ENCODE measurements around the gene KLF16. TPM values are rescaled to one million over a fixed set of nuclear protein-coding genes. Genes with fewer than 3 reads are reported as not detected.

KLF16 gene
- total RNA-seq, 5 donors from 2014 or later (not counting 1 experiment from before 2014, with no cell fraction given): 29.8 to 61.4 (median 32.7) TPM

DNA sequence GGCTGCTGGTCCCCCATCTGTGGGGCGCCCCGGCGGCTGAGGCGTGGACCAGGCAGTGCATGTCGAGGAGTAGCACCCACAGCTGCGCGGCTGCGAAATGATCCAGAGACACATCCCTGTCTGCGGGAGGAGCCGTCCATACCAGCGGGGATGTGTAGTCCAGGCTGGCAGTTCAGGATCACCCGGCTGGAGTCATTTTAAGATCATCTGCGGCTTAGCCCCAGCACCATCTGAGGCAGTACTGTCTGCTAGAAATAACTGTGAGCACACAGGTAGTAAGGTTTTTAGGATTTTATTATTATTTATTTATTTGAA is 44.9 kb upstream of the KLF16 start:
- Histone ChIP-seq H3K4me1 (ENCODE audit: control insufficient read depth in 1 of 2, extremely low read depth in 1 of 2, insufficient read depth in 2 of 2, low read length in 2 of 2) (peaks cover 11 to 60% of the 10 kb centered on the region in 2 experiments), H3K36me3 (ENCODE audit: control insufficient read depth in 2 of 2, extremely low read depth in 1 of 2, insufficient read depth in 1 of 2, low read length in 1 of 2) (peaks cover 5 to 11% of the 10 kb centered on the region in 2 donors), H3K27ac (ENCODE audit: low read length) (no peak overlapping the region), H3K27me3 (replicated peaks in 1 of 2; ENCODE audit: control insufficient read depth in 2 of 2, extremely low read depth in 1 of 2, insufficient read depth in 2 of 2, low read length in 1 of 2) (no peaks in the 10 kb centered on the region), H3K4me3 (ENCODE audit: control insufficient read depth in 1 of 2, extremely low read depth in 1 of 2, low read length in 1 of 2) (no peak overlapping the region), H3K9me3 (no peaks in the 10 kb centered on the region)
- no peaks in the 10 kb centered on the region for H3K9me3 Mint-ChIP-seq
- peaks cover 41 to 55% (median 42%) of the 10 kb centered on the region in 3 donors for H3K4me1 Mint-ChIP-seq
- no peak overlapping the region for H3K4me3 Mint-ChIP-seq
- no peak overlapping the region for H3K27ac Mint-ChIP-seq
- H3K27me3 Mint-ChIP-seq: no peaks in the 10 kb centered on the region
- DNase-seq (no peak), ATAC-seq (replicated peaks in 1 of 4) (no peak)
- H3K36me3 Mint-ChIP-seq: no peaks in the 10 kb centered on the region
- ChIA-PET POLR2A (no interaction called here), CTCF (no interaction called here)
- WGBS (ENCODE audit: insufficient coverage): 97% methylated on average over 9 of the region's 13 CpGs

DNA sequence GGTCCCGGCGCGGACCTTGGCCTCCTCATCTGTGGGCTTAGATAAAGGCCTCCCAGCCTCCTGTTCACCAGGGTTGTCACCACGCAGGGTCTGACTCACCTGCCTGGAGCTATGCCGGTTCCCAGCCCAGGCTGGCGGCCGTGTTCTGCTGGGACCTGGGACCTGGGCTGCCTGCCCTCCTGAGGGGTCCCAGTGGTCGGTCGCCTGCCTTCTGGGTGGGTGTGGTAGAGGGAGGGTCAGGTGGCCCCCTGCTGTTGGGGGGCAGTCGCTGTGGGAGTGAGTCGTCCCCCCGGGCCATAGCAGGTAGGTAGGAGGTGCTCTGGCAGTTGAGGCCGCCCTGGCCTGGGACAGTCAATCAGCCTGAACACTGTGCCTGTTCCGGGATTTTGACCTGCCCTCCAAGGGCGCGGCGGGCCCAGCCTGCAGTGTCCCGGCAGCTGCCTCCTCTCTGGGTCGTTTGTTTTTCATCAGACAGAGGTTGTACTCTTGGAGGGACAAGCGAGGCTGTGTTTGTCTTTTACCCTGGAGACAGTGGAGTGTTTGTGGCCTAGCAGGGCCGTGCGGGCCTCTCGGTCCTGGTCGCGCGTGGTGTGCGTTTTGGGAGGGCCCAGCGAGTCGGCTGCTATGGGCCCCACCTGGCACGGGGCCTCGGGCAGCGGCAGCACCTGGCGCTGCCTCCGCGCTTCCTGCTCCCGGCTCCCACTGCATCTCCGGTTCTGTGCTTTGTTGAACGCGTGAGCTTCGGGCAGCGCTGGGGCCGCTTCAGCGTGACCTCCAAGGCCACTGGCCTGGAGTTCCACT is 44.4 kb upstream of the KLF16 start:
- no peaks in the 10 kb centered on the region for H3K9me3 ChIP-seq
- H3K36me3 Mint-ChIP-seq: no peaks in the 10 kb centered on the region
- ATAC-seq (replicated peaks in 1 of 4): no peak
- ChIA-PET POLR2A (no interaction called here), CTCF (no interaction called here)
- no peak overlapping the region for H3K4me3 ChIP-seq (ENCODE audit: control insufficient read depth in 1 of 2, extremely low read depth in 1 of 2, low read length in 1 of 2)
- no peaks in the 10 kb centered on the region for H3K9me3 Mint-ChIP-seq
- H3K36me3 ChIP-seq (ENCODE audit: control insufficient read depth in 2 of 2, extremely low read depth in 1 of 2, insufficient read depth in 1 of 2, low read length in 1 of 2): peaks cover 0 to 6% of the 10 kb centered on the region in 2 donors
- 93% methylated on average over 34 of the region's 43 CpGs for WGBS (ENCODE audit: insufficient coverage)
- no peak for DNase-seq
- no peak overlapping the region for H3K4me3 Mint-ChIP-seq
- H3K4me1 ChIP-seq (ENCODE audit: control insufficient read depth in 1 of 2, extremely low read depth in 1 of 2, insufficient read depth in 2 of 2, low read length in 2 of 2): peaks cover 11 to 59% of the 10 kb centered on the region in 2 experiments
- H3K27me3 Mint-ChIP-seq: no peaks in the 10 kb centered on the region
- no peak overlapping the region for H3K27ac ChIP-seq (ENCODE audit: low read length)
- no peaks in the 10 kb centered on the region for H3K27me3 ChIP-seq (replicated peaks in 1 of 2; ENCODE audit: control insufficient read depth in 2 of 2, extremely low read depth in 1 of 2, insufficient read depth in 2 of 2, low read length in 1 of 2)
- peaks cover 42 to 56% (median 46%) of the 10 kb centered on the region in 3 donors for H3K4me1 Mint-ChIP-seq
- no peak overlapping the region for H3K27ac Mint-ChIP-seq

DNA sequence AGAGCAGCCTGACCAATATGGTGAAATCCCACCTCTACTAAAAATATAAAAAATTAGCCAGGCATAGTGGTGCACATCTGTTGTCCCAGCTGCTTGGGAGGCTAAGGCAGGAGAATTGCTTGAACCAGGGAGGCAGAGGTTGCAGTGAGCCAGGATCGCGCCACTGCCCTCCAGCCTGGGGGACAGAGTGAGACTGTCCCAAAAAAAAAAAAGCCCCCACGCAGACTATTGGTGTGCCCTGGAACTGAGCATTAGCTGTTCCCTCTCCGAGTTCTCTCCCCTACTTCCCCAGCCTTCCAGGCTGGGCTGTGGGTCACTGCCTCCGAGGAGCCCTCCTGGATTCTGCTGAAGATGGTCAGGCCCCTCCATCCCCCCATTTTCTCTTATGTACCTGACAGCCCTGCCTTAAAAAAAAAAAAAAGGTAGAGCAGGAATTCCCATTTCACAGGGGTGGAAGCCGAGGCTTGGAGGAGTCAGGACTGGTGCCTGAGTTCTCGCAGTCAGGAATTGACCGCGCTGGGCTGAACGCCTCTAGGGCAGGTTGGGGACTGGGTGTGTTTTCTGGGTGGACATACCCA is 43.7 kb upstream of the KLF16 start:
- H3K36me3 Mint-ChIP-seq: no peaks in the 10 kb centered on the region
- ATAC-seq (replicated peaks in 1 of 4) (no peak), DNase-seq (no peak)
- peak overlapping the region in 2 of 3 donors; percentile 31 to 39 for H3K4me3 Mint-ChIP-seq
- Histone ChIP-seq H3K27me3 (replicated peaks in 1 of 2; ENCODE audit: control insufficient read depth in 2 of 2, extremely low read depth in 1 of 2, insufficient read depth in 2 of 2, low read length in 1 of 2) (no peaks in the 10 kb centered on the region), H3K36me3 (ENCODE audit: control insufficient read depth in 2 of 2, extremely low read depth in 1 of 2, insufficient read depth in 1 of 2, low read length in 1 of 2) (peaks cover 0 to 3% of the 10 kb centered on the region in 2 donors), H3K9me3 (no peaks in the 10 kb centered on the region), H3K4me3 (ENCODE audit: control insufficient read depth in 1 of 2, extremely low read depth in 1 of 2, low read length in 1 of 2) (no peak overlapping the region), H3K27ac (ENCODE audit: low read length) (no peak overlapping the region), H3K4me1 (ENCODE audit: control insufficient read depth in 1 of 2, extremely low read depth in 1 of 2, insufficient read depth in 2 of 2, low read length in 2 of 2) (peaks cover 11 to 59% of the 10 kb centered on the region in 2 experiments)
- H3K27ac Mint-ChIP-seq: peak overlapping the region in 1 of 2 donors; percentile 34
- ChIA-PET POLR2A (no interaction called here), CTCF (no interaction called here)
- H3K9me3 Mint-ChIP-seq: no peaks in the 10 kb centered on the region
- peaks cover 42 to 57% (median 46%) of the 10 kb centered on the region in 3 donors for H3K4me1 Mint-ChIP-seq
- WGBS (ENCODE audit: insufficient coverage): 100% methylated on average over 6 of the region's 10 CpGs
- H3K27me3 Mint-ChIP-seq: no peaks in the 10 kb centered on the region

DNA sequence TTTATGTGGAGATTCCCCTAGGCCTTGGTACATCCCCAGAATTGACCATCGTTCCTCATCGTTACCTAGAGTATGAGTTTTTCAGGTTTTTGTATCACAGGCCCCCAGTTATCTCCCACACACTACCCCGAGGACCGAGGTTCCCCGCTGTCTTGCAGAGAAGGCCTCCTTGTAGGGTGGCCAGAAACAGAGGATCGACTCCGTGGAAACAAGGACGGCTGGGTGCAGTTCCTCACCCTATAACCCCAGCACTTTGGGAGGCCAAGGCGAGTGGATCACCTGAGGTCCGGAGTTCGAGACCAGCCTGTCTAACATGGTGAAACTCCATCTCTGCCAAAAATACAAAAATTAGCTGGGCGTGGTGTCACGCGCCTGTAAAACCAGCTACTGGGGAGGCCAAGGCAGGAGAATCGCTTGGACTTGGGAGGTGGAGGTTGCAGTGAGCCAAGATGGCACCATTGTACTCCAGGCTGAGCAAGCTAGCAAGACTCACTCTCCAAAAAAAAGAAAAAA is 42.5 kb upstream of the KLF16 start:
- H3K9me3 Mint-ChIP-seq: no peaks in the 10 kb centered on the region
- H3K36me3 ChIP-seq (ENCODE audit: control insufficient read depth in 2 of 2, extremely low read depth in 1 of 2, insufficient read depth in 1 of 2, low read length in 1 of 2): no peaks in the 10 kb centered on the region
- peaks cover 11 to 55% of the 10 kb centered on the region in 2 experiments for H3K4me1 ChIP-seq (ENCODE audit: control insufficient read depth in 1 of 2, extremely low read depth in 1 of 2, insufficient read depth in 2 of 2, low read length in 2 of 2)
- DNase-seq: no peak
- no peaks in the 10 kb centered on the region for H3K36me3 Mint-ChIP-seq
- H3K27me3 Mint-ChIP-seq: no peaks in the 10 kb centered on the region
- ATAC-seq (replicated peaks in 1 of 4): no peak
- peak overlapping the region; percentile 85 to 92 (median 87) for H3K4me3 Mint-ChIP-seq
- peak overlapping the region; percentile 88 for H3K27ac Mint-ChIP-seq
- no peaks in the 10 kb centered on the region for H3K27me3 ChIP-seq (replicated peaks in 1 of 2; ENCODE audit: control insufficient read depth in 2 of 2, extremely low read depth in 1 of 2, insufficient read depth in 2 of 2, low read length in 1 of 2)
- H3K9me3 ChIP-seq: no peaks in the 10 kb centered on the region
- peaks cover 42 to 54% (median 46%) of the 10 kb centered on the region in 3 donors for H3K4me1 Mint-ChIP-seq
- CTCF ChIA-PET: interaction anchor here in 1 of 2 donors (0.5 kb wide), 1 partner anchor 9 kb away, joined by 4 read pairs; no protein-coding TSS in a partner anchor
- 47% methylated on average over 3 of the region's 15 CpGs for WGBS (ENCODE audit: insufficient coverage)
- peak overlapping the region; percentile 67 to 69 for H3K4me3 ChIP-seq (ENCODE audit: control insufficient read depth in 1 of 2, extremely low read depth in 1 of 2, low read length in 1 of 2)
- H3K27ac ChIP-seq (ENCODE audit: low read length): peak overlapping the region; percentile 77
- POLR2A ChIA-PET: no interaction called here

DNA sequence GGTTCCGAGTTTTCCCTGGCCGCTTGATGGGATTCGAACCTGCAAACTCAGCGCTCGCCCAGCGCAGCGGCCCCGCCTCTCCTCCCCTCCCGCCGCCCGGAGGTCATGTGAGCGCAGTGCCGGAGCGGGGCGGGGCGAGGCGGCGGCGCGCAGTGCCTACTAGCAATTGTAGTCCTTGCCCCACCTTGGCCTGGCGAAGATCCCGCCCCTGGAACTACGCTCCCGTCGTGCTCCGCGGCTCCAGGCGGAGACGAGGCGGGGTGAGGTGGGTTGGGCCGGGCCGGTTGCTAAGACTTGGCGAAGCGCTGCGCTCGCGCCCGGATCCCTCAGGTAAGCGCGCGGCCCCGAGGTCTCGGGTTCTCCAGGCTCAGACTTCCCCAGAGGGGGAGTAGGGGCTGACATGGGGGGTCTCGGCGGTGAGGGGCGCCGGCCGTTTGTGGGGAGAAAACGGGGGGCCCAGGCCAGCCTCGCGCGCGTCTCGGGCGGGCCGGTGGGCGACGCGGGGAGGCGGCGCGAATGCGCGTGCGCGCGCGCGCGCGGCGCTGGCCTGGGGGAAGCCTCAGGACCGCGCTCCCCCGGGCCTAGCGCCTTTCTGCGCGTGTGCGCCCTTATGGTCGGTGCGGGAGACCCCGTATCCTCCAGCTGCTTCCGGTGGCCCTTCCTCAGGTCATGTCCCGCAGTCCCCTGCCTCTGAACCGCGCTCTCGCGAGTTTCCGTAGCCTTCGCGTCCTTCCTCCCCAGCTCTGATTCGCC is 41.9 kb upstream of the KLF16 start, which contains the start of the genes ADAT3 and SCAMP4:
ADAT3 (plus strand) TSS at position 290 of the 753 bp plus-strand sequence. CDS start 6,649 bp downstream, outside the sequence.
SCAMP4 (plus strand) TSS at position 290 of the 753 bp plus-strand sequence. CDS start 9,621 bp downstream, outside the sequence.
- ChIA-PET POLR2A (no interaction called here), CTCF (no interaction called here)
- H3K36me3 Mint-ChIP-seq: no peaks in the 10 kb centered on the region
- H3K27me3 ChIP-seq (replicated peaks in 1 of 2; ENCODE audit: control insufficient read depth in 2 of 2, extremely low read depth in 1 of 2, insufficient read depth in 2 of 2, low read length in 1 of 2): no peaks in the 10 kb centered on the region
- peak; percentile 92 to 99 (median 98) for DNase-seq
- peak within 1 kb of the TSS; percentile 67 to 69 for H3K4me3 ChIP-seq (ENCODE audit: control insufficient read depth in 1 of 2, extremely low read depth in 1 of 2, low read length in 1 of 2)
- ATAC-seq (replicated peaks in 1 of 4): peak; percentile 95 to 99 (median 98)
- no peaks in the 10 kb centered on the region for H3K36me3 ChIP-seq (ENCODE audit: control insufficient read depth in 2 of 2, extremely low read depth in 1 of 2, insufficient read depth in 1 of 2, low read length in 1 of 2)
- peaks cover 11 to 55% of the 10 kb centered on the region in 2 experiments for H3K4me1 ChIP-seq (ENCODE audit: control insufficient read depth in 1 of 2, extremely low read depth in 1 of 2, insufficient read depth in 2 of 2, low read length in 2 of 2)
- no peaks in the 10 kb centered on the region for H3K27me3 Mint-ChIP-seq
- peak within 1 kb of the TSS; percentile 88 for H3K27ac Mint-ChIP-seq
- no peaks in the 10 kb centered on the region for H3K9me3 ChIP-seq
- H3K4me3 Mint-ChIP-seq: peak within 1 kb of the TSS; percentile 85 to 92 (median 87)
- peaks cover 38 to 50% (median 45%) of the 10 kb centered on the region in 3 donors for H3K4me1 Mint-ChIP-seq
- WGBS (ENCODE audit: insufficient coverage): under 1% methylated on average over 91 of the region's 92 CpGs
- H3K27ac ChIP-seq (ENCODE audit: low read length): peak within 1 kb of the TSS; percentile 77
- H3K9me3 Mint-ChIP-seq: no peaks in the 10 kb centered on the region

DNA sequence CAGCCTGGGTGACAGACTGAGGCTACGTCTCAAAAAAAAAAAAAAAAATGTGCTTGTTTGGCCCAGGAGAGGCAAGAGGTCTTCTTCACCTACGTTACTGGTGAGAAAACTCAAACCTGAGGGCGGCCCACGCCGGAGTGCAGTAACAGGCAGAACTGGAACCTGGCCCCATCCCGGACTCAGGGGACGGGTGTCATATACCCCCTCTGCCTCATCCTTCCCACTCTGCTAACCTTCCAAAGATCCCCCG is 41.4 kb upstream of the KLF16 start:
- Mint-ChIP-seq H3K4me1 (peaks cover 33 to 45% (median 40%) of the 10 kb centered on the region in 3 donors), H3K4me3 (peak overlapping the region; percentile 39 to 87 (median 78)), H3K27me3 (no peaks in the 10 kb centered on the region), H3K36me3 (no peaks in the 10 kb centered on the region), H3K27ac (peak overlapping the region in 1 of 2 donors; percentile 58), H3K9me3 (no peaks in the 10 kb centered on the region)
- peaks cover 11 to 50% of the 10 kb centered on the region in 2 experiments for H3K4me1 ChIP-seq (ENCODE audit: control insufficient read depth in 1 of 2, extremely low read depth in 1 of 2, insufficient read depth in 2 of 2, low read length in 2 of 2)
- H3K9me3 ChIP-seq: no peaks in the 10 kb centered on the region
- ATAC-seq (replicated peaks in 1 of 4) (no peak), DNase-seq (no peak)
- no peak overlapping the region for H3K4me3 ChIP-seq (ENCODE audit: control insufficient read depth in 1 of 2, extremely low read depth in 1 of 2, low read length in 1 of 2)
- POLR2A ChIA-PET: no interaction called here
- 37% methylated on average over 7 of the region's 8 CpGs for WGBS (ENCODE audit: insufficient coverage)
- no peaks in the 10 kb centered on the region for H3K36me3 ChIP-seq (ENCODE audit: control insufficient read depth in 2 of 2, extremely low read depth in 1 of 2, insufficient read depth in 1 of 2, low read length in 1 of 2)
- peak overlapping the region; percentile 43 for H3K27ac ChIP-seq (ENCODE audit: low read length)
- no peaks in the 10 kb centered on the region for H3K27me3 ChIP-seq (replicated peaks in 1 of 2; ENCODE audit: control insufficient read depth in 2 of 2, extremely low read depth in 1 of 2, insufficient read depth in 2 of 2, low read length in 1 of 2)
- CTCF ChIA-PET: no interaction called here
